ENCODE results near the gene CYB561A3. TPM values are rescaled to one million over a fixed set of nuclear protein-coding genes. Genes with fewer than 3 reads are reported as not detected.
A peak's percentile ranks its signal among the peaks of the same experiment; 100 is the strongest.

Gene CYB561A3
- total RNA-seq, 1 donor from 2014 or later: 47.2 TPM

DNA sequence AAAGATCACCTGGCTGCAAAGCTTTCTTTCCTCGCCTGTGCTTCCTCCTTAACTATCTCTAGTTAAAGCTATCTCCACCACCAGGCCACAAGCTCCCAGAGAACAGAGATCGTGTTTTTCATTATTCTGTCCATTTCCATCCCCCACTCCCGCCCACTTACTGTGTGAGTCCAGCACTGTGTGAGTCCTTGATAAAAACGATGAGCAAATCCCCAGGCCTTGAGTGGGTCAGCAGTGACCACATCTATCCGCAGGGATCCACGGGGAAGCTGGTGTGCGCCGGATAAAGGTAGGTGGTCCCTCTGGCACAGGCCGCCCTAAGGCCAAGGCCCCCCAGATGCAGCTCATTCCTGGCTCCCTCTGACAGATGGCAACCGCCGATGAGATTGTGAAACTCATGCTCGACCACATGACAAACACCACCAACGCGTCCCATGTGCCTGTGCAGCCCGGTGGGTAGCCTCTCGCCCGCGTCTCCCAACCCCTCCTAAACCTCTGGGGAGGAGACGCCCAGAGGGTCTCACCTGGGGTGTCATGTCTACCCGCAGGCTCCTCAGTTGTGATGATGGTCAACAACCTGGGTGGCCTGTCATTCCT is 19.4 kb downstream of the CYB561A3 start:
- Histone ChIP-seq H3K27ac (no peak overlapping the region), H3K36me3 (peaks cover 31% of the 10 kb centered on the region), H3K9me3 (no peaks in the 10 kb centered on the region), H3K27me3 (ENCODE audit: low read depth) (no peaks in the 10 kb centered on the region), H3K4me3 (no peak overlapping the region), H3K4me1 (no peaks in the 10 kb centered on the region)
- TF ChIP-seq, protein P1, sequence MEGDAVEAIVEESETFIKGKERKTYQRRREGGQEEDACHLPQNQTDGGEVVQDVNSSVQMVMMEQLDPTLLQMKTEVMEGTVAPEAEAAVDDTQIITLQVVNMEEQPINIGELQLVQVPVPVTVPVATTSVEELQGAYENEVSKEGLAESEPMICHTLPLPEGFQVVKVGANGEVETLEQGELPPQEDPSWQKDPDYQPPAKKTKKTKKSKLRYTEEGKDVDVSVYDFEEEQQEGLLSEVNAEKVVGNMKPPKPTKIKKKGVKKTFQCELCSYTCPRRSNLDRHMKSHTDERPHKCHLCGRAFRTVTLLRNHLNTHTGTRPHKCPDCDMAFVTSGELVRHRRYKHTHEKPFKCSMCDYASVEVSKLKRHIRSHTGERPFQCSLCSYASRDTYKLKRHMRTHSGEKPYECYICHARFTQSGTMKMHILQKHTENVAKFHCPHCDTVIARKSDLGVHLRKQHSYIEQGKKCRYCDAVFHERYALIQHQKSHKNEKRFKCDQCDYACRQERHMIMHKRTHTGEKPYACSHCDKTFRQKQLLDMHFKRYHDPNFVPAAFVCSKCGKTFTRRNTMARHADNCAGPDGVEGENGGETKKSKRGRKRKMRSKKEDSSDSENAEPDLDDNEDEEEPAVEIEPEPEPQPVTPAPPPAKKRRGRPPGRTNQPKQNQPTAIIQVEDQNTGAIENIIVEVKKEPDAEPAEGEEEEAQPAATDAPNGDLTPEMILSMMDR (IDR thresholded peaks at IDR 0.05): no peak
- ATAC-seq (peak in 1 of 2 donors; percentile 15), DNase-seq (no peak)
- intact Hi-C loops (cut with DNase I): no loop called here

DNA sequence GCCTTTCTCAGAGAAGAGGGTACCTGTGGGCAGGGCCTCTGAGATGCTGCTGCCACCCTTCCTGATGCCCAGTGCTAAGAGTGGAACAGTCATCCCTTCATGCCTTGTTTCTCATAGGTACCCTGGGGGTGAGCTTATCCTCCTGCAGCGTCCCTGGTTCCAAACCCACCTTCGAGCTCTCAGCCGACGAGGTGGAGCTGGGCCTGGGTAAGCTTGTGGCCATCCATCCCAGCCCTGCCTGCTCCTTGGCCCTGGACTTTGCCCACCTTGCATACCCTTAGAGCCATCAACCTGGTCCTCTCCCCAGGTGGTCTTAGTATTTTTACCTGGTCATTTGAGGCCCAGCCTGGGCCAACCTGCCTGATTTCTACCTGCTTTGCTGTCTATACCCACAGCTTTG is 20.0 kb downstream of the CYB561A3 start:
- Histone ChIP-seq H3K27ac (no peak overlapping the region), H3K4me3 (no peak overlapping the region), H3K4me1 (peaks cover 1% of the 10 kb centered on the region), H3K27me3 (ENCODE audit: low read depth) (no peaks in the 10 kb centered on the region), H3K36me3 (peaks cover 27% of the 10 kb centered on the region), H3K9me3 (no peaks in the 10 kb centered on the region)
- TF ChIP-seq, protein P1 (IDR thresholded peaks at IDR 0.05): no peak
- intact Hi-C loops (cut with DNase I): no loop called here
- DNase-seq (no peak), ATAC-seq (no peak)

DNA sequence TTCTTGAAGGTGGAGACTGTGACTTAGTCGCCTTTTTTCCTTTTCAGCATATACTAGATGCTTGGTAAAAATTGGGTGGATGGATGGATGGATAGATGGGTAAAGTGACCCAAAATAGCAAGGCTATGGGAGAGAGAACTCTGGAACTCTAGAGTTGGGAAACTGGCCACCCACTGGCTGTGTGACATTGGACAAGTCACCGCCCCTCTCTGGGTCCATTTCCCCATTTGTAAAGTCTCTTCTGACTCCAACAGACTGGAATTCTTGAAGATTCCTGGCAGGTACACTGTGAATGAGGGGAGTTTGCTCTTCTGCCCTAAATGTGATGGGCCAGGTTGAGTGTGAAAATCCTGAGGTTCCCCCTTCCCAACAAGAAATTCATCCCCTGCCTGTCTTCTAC is 20.7 kb downstream of the CYB561A3 start:
- no peaks in the 10 kb centered on the region for H3K27me3 ChIP-seq (ENCODE audit: low read depth)
- no peaks in the 10 kb centered on the region for H3K9me3 ChIP-seq
- TF ChIP-seq, protein P1 (IDR thresholded peaks at IDR 0.05): no peak
- intact Hi-C loops (cut with DNase I): no loop called here
- H3K27ac ChIP-seq: no peak overlapping the region
- DNase-seq: no peak
- no peak overlapping the region for H3K4me3 ChIP-seq
- H3K36me3 ChIP-seq: peaks cover 22% of the 10 kb centered on the region
- H3K4me1 ChIP-seq: peaks cover 8% of the 10 kb centered on the region
- ATAC-seq: no peak

DNA sequence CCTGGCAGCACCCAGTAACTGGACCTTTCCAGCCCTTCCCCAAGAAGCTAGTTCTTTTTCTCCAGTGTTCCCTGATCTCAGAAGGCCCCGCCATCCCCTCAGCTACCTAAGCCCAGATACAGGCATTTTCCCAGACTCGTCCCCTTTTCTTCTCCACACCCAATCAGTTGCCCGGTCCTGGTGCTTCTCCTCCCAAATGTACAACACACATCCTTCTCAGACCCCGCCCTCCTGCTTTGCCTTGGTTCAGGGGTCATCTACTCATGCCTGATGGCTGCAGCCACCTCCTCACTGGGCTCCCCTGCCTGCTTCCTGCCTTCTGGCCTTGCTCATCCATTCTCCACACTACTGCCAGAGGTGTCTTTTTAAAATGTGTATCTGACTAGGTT is 22.2 kb downstream of the CYB561A3 start:
- no peaks in the 10 kb centered on the region for H3K27me3 ChIP-seq (ENCODE audit: low read depth)
- ATAC-seq (no peak), DNase-seq (no peak)
- peaks cover 9% of the 10 kb centered on the region for H3K36me3 ChIP-seq
- peaks cover 17% of the 10 kb centered on the region for H3K4me1 ChIP-seq
- TF ChIP-seq, protein P1 (IDR thresholded peaks at IDR 0.05): no peak
- intact Hi-C loops (cut with DNase I): loop anchor here (10.0 kb wide), 1 partner anchor 55 kb away; the partner anchor contains the start of gene TMEM216
- no peak overlapping the region for H3K4me3 ChIP-seq
- no peaks in the 10 kb centered on the region for H3K9me3 ChIP-seq
- H3K27ac ChIP-seq: no peak overlapping the region

DNA sequence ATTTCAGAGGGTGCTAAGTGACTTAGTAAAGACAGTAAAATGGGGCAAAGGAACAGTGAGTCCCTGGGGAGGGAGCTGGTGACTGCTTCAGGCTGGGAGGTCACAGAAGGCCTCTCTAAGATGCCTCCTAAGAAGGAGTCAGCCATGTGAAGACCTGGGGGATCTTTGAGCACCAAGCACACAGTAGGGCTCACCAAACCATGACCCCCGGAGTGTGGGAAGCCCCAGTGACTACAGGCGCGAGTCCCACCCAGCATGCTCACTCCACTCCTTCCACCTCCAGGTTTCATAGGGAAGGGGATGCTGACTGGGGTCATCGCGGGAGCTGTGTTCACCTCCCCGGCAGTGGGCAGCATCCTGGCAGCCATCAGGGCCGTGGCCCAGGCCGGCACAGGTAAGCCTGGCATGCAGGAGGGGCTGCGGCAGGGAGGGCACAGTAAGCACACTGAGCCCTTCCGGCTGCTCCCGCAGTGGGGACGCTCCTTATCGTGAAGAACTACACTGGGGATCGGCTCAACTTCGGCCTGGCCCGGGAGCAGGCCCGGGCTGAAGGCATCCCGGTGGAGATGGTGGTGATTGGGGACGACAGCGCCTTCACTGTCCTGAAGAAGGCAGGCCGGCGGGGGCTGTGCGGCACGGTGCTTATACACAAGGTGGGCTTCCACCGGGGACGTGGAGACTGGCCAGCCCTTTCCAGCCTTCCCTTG is 22.7 kb downstream of the CYB561A3 start:
- TF ChIP-seq, protein P1 (IDR thresholded peaks at IDR 0.05): no peak
- intact Hi-C loops (cut with DNase I): loop anchor here (10.0 kb wide), 1 partner anchor 56 kb away; the partner anchor contains the start of gene TMEM216
- ATAC-seq (no peak), DNase-seq (no peak)
- Histone ChIP-seq H3K36me3 (peaks cover 9% of the 10 kb centered on the region), H3K27ac (no peak overlapping the region), H3K9me3 (no peaks in the 10 kb centered on the region), H3K4me3 (no peak overlapping the region), H3K4me1 (peaks cover 19% of the 10 kb centered on the region), H3K27me3 (ENCODE audit: low read depth) (no peaks in the 10 kb centered on the region)

All from lower lobe of right lung (tissue), 2 donors.